GM21423 (cell line): ENCODE measurements around the gene CDH23.

Experiments used
- ATAC-seq: cut with Tn5 transposase; IDR thresholded peaks from one replicate; pipeline ENCODE4 v1.9.1; 2021; ENCODE audit warnings: mild to moderate bottlenecking, moderate library complexity; ENCODE audit not compliant: unreplicated experiment

The CDH23 gene

GRCh38 chr10:71577345-71577744, 180.6 kb downstream of the CDH23 start:
- no peak for ATAC-seq

GRCh38 chr10:71578069-71578468, 181.3 kb downstream of the CDH23 start:
- ATAC-seq: no peak

GRCh38 chr10:71579668-71580067, 182.9 kb downstream of the CDH23 start:
- no peak for ATAC-seq

GRCh38 chr10:71580415-71580814, 183.7 kb downstream of the CDH23 start:
- ATAC-seq: no peak

GRCh38 chr10:71580926-71581325, 184.2 kb downstream of the CDH23 start:
- no peak for ATAC-seq

- no peak for ATAC-seq
Observed at GRCh38 chr10:71581376-71581775, 184.7 kb downstream of the CDH23 start.

GRCh38 chr10:71582019-71582418, 185.3 kb downstream of the CDH23 start:
- ATAC-seq: no peak

GRCh38 chr10:71582506-71583475, 186.1 kb downstream of the CDH23 start:
- ATAC-seq: no peak

- ATAC-seq: no peak
Observed at GRCh38 chr10:71584461-71584860, 187.7 kb downstream of the CDH23 start.

- ATAC-seq: no peak
Observed at GRCh38 chr10:71584902-71585563, 188.3 kb downstream of the CDH23 start.

GRCh38 chr10:71585564-71586290, 189.0 kb downstream of the CDH23 start:
- no peak for ATAC-seq

- no peak for ATAC-seq
Observed at GRCh38 chr10:71587941-71588573, 191.3 kb downstream of the CDH23 start.

GRCh38 chr10:71588685-71589084, 192.0 kb downstream of the CDH23 start:
- no peak for ATAC-seq

- no peak for ATAC-seq
Observed at GRCh38 chr10:71589617-71590551, 193.2 kb downstream of the CDH23 start.

GRCh38 chr10:71590781-71591350, 194.1 kb downstream of the CDH23 start:
- ATAC-seq: no peak

- no peak for ATAC-seq
Observed at GRCh38 chr10:71594934-71595571, 198.3 kb downstream of the CDH23 start.

- no peak for ATAC-seq
Observed at GRCh38 chr10:71595649-71596048, 198.9 kb downstream of the CDH23 start.

GRCh38 chr10:71596127-71596526, 199.4 kb downstream of the CDH23 start:
- ATAC-seq: no peak

GRCh38 chr10:71596759-71597158, 200.0 kb downstream of the CDH23 start:
- ATAC-seq: no peak
